NOMO-1 (cell line): ENCODE results near the gene PDE11A.
A peak's percentile ranks its signal among the peaks of the same experiment; 100 is the strongest.

Source experiments
- DNase-seq, 2 experiments: peaks; one replicate each; lab custom pipeline; 2025; ENCODE audit not compliant: unreplicated experiment in 2 of 2; lab: John Stamatoyannopoulos, UW

Gene PDE11A

DNA sequence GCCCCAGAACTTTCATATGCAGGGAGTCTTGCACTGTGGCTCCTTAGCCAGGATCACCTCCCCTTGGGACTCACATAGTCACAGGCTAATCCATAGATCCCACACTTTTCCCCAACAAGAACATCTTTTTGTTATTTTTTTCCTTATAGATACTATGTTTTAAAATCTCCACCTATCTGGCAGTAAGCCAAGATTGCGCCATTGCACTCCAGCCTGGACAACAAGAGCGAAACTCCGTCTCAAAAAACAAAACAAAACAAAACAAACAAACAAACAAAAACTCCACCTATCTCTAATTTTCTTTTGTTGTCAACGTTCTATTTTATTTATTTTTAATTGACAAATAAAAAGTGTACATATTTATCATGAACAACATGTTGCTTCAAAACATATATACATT lies 141.7 kb downstream of the PDE11A start:
- DNase-seq = no peak

DNA sequence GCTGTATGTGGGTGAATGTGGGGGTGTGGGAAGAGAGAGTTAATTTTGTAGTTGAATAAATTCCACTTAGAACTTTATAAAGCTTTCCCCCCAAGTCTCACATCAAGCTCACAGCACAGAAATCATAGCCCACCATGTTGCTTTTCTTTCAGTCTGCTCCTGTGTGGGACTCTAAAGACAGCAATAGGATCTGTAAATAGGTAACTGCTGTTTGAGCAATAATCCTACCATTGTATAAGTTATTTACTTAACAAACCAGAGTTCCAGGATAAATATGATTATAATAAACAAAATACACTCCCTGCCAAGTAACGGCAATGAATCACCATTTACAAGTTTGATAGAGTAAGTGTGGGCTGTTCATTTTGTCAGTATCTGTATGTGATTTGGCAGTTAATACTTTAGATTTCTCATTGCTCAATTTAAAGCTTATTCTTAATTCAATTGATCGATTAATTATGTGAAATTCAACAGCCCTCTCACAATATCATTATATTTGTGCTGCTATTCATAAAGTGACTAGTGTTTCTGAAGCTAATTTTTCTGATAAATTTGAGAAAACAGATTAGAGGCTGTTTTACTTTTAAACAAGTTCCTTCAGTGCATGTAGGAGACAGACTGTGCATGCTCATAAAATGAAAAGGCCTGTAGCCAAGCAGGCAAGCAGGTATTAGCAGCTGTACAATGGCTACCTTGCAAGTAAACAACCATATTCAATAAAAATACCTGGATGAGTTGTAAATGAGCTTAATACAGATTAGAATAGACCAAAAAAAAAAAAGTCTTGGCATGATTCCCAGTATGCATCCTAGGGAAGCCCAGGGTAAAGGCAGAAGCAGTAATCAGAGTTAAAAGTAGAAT lies 142.7 kb downstream of the PDE11A start:
- DNase-seq = no peak

DNA sequence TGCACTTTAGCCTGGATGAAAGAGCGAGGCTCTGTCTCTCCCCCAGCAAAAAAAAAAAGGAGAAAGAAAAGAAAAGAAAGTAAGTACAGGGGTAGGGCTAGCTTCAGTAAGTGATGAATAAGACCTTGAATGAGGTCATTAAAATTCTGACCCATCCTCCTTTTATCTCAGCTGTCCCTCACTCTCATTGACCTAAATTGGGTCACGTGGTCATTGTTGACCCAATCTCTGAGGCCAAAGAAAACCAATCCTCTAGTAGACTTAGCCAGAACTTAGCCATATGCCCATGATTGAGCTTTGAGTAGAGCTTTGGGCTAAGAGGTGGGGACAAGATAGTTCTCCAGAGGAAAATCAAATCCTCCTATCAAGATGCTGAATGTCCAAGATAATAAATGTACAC lies 149.3 kb downstream of the PDE11A start:
- no peak for DNase-seq

DNA sequence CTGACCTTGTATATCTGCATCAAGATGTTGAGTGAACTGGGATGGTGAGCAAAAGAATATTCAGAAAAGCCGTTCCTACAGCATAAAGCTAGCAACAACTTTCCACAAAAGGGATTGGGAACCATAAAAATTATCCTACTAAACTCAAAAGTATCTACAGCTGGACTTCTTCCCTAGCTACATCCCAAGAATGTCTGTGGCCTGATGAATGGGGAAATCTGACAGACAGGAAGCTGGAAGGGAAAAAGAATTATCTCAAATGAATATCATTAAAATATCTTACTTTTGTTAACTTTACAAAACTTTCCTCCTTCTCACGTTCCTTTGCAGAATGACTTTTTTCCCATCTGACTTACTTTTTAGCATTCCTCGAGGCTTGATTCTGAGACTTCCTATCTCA lies 150.9 kb downstream of the PDE11A start:
- no peak for DNase-seq

DNA sequence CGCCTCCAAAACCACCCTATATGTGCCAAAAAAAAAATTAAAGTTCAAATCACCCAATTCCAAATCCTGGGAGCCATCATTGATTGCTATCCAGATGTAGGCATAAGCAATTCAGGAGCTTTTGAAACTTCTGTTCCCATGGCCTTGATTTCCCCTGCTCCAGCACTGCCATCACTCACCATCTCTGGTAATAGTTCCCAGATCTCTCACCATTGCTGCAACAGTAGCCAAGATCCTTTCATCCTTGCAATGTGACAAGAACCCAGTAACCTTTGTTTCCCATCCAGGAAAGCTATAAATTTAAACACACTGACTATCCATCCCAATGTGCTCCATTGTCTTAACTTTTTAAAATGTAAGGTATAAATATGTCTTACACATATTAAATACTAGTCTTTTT lies 155.4 kb downstream of the PDE11A start:
- no peak for DNase-seq

DNA sequence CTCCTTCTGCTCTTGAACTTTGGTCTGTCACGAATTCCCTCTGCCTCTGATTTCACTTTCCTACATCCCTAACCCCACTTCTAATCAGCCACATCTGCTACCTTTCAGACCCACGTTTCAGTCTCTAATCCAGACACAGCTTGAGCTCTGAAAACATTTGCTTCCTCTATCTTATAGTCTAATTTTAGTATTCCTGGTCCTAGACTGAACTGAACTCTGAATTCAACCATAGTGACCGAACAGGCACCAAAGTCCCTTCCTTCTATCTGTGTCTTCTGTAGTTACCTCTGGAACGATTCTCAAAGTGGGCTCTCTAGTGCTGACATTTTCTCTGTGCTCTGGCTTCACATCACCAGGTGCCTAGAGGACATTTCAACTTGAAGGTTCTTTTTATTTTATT lies 156.2 kb downstream of the PDE11A start:
- DNase-seq = no peak

DNA sequence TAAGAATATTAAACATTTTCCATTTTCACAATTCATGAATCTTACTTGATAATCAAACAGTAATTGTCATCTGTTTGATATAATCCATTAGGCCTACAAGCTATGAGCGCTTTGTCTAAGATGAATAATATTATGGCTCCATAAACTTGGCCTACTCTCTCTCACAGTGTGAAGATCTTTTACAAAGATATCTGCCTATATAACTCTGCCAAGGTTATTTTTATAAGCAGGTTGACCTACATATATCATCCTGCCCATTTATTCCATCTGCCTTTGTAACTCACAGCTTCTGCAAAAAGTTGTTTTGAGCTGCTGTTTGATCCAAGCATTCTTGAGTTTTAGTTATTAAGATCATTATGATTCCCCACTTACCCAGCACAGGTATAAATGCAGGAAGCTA lies 158.3 kb downstream of the PDE11A start:
- no peak for DNase-seq

DNA sequence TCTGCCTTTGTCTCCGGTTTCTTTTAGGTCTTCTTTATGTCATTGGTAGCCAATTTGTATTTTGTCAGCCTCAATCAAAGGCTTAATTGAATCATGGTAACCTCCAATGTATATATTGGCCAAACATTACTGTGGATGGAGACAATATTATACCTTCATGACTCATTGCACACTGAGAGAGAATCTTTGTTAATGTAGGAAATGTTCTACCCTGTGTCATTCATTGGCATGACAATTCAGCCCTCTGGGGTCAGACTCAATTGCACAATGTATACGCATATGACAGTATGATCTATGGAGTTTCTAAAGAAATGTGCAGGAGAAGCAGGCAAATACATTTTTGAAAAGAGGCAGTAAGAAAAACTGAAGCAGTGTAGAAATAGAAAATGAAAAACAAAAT lies 162.6 kb downstream of the PDE11A start:
- DNase-seq = no peak

DNA sequence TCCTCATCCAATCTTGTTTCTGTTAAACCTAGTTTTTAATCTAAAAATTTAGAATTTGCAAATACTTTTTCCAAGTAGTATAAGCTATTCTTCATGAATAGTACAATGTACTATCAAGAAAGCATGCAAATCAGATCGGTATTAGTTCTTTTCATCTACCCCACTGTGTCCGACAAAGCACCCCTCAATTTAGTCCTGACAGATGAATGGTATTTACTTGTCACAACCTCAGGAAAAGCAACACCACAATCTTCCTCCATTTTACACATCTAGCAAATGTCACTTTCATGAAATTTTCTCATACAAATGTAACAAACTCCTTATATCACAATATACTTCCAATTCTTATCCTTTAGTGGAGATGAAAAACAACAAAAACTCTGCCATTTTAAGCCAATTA lies 163.8 kb downstream of the PDE11A start:
- DNase-seq = no peak

DNA sequence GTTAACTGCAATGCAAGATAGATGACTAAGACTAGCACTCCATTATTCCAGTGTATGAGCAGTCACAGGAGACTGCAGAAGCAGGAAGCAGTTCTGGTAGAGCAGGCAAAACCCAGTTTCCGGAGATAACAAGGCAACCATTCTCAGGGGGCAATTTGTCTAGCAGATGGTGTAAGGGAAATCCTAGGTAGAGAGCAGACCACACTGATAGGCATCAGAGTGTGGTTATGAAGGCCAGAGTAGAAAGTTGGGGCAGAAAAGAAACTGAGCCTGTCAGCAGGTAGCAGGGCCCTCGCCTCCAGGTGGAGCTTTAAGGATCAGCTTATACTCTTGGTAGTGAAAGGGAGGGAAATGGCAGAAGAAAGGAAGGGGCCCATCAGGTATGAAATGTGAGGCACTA lies 164.4 kb downstream of the PDE11A start:
- DNase-seq = no peak

DNA sequence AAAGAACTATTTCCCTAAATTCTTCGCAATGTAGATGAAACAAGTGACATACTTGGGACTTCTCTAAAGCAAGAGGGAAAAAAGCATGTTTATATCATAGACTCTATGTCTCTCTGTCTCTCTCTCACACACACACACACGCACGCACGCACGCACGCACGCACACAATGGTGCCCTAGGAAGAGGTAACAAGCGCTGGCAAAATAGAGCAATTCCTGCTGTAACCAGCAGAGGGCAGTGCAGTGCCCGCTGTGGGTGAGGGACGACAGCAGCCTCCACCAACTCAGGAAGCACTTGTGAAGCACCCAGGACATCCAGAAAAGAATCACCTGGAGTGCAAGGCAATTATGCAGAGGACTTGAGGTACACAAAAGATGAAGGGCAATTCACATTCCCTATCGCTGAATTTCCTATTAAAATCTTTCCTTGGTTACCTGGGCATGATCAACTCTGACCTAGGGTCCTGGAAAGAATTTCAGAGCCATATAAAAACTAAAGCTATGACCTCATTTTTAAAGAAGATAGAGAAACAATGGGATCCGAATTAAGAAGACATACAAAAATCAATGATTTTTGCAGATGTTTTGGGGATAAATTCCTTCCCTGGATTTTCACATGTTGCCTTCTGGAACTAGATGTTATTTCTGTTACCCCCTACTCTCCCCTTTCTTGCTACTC lies 166.4 kb downstream of the PDE11A start:
- peak; percentile 23 to 25 for DNase-seq

DNA sequence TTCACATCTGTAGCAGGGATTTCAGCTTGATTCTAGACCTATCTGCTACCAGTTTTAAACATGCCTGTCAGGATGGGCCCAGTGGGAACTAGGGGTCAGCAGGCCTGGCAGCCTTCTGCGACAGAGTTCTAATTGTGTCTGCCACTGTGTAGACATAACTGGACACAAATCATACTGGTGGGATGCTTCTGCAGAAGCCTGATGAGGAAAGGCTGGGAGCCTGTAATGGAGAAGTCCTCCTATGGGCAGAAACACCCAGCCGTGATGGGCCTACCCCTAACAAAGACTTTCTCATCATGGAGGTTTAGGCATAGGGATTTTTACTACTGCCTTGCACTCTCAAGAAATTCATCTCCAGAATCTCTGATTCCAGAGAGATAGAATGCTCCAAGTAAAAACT lies 166.9 kb downstream of the PDE11A start:
- no peak for DNase-seq

DNA sequence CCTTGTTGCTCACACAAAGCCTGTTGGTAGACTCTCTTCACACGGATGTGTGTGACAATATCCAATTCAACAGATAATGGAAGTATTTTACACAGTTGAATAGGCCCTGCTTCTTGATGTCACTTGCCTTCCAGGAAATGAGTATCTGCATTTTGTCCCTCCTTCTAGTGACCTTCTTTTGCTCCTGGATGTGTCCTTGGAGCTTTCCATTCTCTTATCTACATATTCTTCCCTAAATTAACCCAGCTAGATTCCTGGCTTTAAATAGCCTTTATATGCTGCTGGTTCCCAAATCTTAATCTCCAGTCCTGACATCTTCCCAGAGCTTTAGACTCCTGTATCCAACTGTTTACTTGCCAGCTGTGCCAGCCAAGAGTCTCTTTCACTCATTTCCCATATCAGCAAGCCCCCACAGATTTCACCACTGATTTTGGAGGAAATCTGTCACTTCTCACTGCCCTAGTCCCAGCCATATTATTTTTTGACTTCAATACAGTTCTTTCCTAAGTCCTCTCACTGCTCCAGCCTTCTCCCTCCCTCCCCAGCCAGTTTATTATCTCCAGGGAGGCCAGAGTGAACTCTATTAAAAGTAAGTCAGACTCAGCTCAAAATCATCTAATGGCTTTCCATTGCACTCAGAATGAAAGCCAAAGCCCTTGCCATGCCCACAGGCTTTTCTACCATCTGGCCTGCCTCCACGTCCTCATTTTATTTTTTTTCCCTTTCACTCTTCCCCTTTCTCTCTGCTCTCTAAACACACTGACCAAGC lies 170.0 kb downstream of the PDE11A start:
- DNase-seq = no peak

DNA sequence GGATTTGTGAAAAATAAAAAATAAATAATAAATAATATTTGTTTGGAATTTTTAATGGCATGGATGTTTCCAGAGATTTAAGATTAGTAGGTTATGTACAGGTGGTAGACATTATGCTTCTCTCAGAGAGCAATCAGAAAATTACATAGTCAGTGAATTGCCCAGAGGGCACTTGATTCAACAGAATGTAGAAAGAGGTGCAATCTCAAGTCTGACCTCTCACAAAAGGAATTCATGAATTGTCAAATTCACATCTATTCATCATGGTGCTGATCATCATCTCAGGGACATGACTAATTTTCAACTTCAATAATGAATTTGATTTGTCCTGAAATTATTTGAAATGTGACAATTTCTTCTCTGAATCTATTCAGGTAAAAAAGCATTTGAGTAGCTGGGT lies 172.5 kb downstream of the PDE11A start:
- no peak for DNase-seq

DNA sequence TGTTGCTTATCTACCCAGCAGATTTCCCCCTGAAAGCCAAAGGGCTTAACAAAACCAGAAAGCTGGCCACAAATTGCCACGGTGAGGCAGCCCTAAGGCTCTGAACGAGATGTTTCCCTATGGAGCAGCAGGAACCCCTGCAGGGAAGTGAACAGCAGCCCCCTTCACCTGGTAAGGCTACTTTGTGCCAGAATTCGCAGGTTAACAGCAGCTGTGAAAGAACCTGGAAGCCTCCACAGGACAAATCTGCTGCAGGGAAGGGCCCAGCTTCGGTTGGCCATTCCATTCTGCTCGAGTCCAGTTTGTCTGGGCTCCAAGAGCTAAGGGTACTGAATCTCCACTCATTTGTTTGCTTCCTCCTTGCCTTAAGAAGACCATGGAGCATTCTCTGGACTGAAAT lies 175.3 kb downstream of the PDE11A start:
- no peak for DNase-seq

DNA sequence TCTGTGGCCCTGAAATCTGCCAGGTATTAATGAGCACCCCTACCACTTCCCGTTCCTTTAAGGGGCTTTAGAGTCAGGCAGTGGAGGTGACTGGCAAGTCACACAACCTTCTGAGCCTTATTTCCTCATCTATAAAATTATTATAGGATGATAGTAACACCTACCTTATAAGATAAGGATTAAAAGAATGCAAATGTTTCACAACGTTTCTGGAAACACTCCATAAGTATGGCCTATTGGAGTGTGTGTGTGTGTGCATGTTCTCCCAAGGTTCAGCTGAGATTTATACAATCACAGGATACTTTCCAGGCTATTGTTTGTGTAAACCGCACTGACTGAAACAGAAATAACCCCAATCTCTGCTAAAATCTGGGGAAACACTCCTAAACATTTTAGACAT lies 176.0 kb downstream of the PDE11A start:
- no peak for DNase-seq

DNA sequence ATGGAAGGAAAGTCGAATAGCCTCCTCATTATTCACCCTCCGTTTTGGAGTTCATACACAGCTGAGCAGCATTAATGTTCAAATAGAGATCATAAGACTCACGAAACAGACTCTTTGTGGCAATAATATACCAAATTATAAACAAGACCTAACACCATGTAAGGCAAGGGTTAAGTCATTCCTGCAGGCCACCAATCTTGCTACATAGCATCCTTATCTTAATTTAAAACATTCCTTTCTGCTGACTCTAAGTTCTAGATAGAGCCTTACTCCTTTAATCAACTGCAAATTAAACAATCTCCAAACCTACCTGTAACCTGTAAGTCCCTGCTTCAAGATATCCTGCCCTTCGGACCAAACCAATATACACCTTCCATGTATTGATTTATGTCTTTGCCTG lies 178.0 kb downstream of the PDE11A start:
- DNase-seq = no peak

DNA sequence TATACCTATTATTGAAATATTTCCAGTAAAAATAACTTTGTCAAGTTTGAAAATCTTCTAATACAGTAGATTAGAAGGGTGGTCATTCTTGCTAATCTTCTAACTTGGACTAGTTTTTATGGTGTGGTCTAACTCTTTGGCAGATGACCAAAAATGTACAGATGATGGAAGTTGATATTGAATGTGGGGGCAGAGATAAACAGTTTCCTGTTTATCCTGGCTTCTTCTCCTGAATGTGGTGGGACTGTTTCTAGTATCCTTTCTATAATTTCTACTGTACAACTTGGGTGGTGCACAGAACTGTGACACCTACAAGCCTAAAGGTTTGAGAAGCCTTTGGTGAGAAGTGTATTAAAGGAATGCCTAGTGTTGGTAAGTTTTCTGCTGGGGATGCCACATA lies 178.7 kb downstream of the PDE11A start:
- no peak for DNase-seq

DNA sequence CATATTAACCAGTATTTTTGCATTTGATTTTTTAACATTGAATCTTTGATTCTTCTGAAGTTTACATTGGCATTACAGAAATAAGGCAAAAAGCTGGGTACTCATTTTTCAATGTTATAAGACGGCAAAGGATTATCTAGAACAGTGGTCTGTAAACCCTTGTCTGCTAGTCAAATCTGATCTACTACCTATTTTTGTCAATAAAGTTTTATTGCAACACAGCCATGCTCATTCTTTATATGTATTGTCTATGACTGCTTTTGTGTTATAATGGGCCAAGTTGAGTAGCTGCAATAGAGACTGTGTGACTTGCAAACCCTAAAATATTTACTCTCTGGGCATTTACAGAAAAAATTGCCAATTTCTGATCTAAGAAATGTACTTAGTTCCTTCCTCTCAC lies 181.0 kb downstream of the PDE11A start:
- DNase-seq = no peak

DNA sequence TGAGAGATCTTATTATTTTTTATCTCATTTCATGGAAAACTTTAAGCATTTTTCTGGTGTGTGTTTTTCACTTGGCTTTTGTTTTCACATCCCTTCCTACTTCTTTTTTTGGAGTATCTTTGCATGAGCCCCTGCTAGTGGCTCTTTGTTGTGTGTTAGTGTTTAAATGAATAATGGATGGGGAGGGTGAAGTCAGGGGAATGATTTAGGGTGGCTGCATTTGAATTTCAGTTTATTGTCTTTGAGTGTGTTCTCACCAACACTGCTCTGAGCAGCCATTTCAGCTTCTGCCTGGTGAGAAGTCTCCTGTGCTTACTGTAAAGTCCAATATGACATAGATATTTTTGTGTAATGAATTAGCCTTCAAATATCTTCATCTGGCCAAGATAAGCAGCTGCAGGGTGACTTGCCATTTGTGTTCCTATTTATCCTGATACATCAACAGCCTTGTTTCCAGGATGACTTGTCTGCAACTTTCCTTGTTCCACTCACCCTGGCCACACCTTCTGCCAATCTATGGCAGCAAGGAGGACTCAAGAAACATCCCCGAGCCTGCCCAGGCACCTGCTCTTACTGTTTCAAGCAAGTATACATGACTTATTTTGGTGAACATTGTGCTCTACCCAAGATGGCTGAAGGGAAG lies 182.6 kb downstream of the PDE11A start:
- DNase-seq = no peak

DNA sequence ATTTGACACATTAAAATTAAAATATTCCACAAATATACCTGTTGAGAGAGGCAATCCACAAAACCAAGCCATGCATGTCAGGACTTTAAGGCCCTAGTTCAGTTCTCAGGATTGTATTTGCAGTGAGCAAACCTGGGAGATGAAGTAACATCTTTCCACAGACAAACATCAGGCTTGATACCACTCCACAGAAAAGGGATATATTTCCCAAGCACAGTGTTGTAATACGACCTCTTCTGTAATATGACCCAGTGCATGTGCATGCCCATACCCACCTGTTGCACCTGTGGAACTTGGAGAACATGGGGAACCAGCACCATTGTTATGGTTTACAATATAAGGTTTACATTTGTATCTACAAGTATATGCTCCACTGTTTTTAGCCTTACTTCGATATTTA lies 184.0 kb downstream of the PDE11A start:
- no peak for DNase-seq
